A549 (cell line): Measurements from ENCODE around the gene PHPT1. TPM values are rescaled to one million over a fixed set of nuclear protein-coding genes. Genes with fewer than 3 reads are reported as not detected.

Experiments
- ATAC-seq, 2 experiments: fragments of 200-7000 bp in 1 of 2; fragments of >200 bp in 1 of 2; cut with Nextera tagmentation in 1 of 2; cut with Tn5 transposase in 1 of 2; 3 replicates each; pipeline versions ENCODE4 v1.8.0 to v1.9.1; 2018 to 2020; ENCODE audit warnings: mild to moderate bottlenecking in 1 of 2, moderate library complexity in 1 of 2
- CTCF ChIA-PET: fragments of 300-600 bp; sonication (Branson Sonifier 250); formaldehyde crosslinking; extraction: SDS; loops from one replicate; lab custom pipeline; 2021; ENCODE audit warnings: antibody characterized with exemption, inconsistent platforms; lab: Yijun Ruan, JAX
- POLR2A ChIA-PET: fragments of 350-600 bp; formaldehyde crosslinking; extraction: SDS; loops from one replicate; lab custom pipeline; 2021; ENCODE audit warnings: antibody characterized with exemption, inconsistent platforms; lab: Yijun Ruan, JAX
- DNase-seq, 2 experiments: peaks; one replicate each; pipeline versions ENCODE4 v3.0.0 to v3.0.0-alpha.2; 2011 to 2016; ENCODE audit warnings: low read depth in 1 of 2, low spot score in 1 of 2
- FAIRE-seq: peaks from 2 replicates; lab custom pipeline; 2011; peaks lifted over from hg19 to GRCh38; lab: Jason Lieb, UNC
- H3K27ac ChIP-seq, 2 experiments: fragments of >200 bp; sonication (Bioruptor Twin); formaldehyde crosslinking; 3 replicates each; pipeline ENCODE4 v1.5.1; 2016 to 2017
- H3K4me1 ChIP-seq: fragments of >200 bp; sonication (Bioruptor Twin); formaldehyde crosslinking; 3 replicates; pipeline ENCODE4 v1.6.1; 2016
- H3K4me2 ChIP-seq: fragments of >200 bp; sonication (Bioruptor Twin); formaldehyde crosslinking; 3 replicates; pipeline ENCODE4 v1.6.1; 2016
- H3K4me3 ChIP-seq: fragments of >200 bp; sonication (Bioruptor Twin); formaldehyde crosslinking; 3 replicates; pipeline ENCODE4 v1.5.1; 2016
- H3K9me3 ChIP-seq: fragments of >200 bp; sonication (Bioruptor Twin); formaldehyde crosslinking; 3 replicates; pipeline ENCODE4 v1.6.1; 2016
- ATOH8 ChIP-seq: fragments of 250-450 bp; sonication (Bioruptor Pico); IDR thresholded peaks from 2 replicates; pipeline ENCODE4 v1.5.0; 2020; ENCODE audit warnings: low read depth, mild to moderate bottlenecking, moderate library complexity
- BCL3 ChIP-seq: fragments of >200 bp; sonication (Bioruptor Twin); formaldehyde crosslinking; IDR thresholded peaks from 3 replicates; pipeline ENCODE4 v1.6.1; 2016
- CTCF ChIP-seq: fragments of >200 bp; sonication (Bioruptor Twin); formaldehyde crosslinking; IDR thresholded peaks from 3 replicates; pipeline ENCODE4 v1.5.1; 2016
- ELK1 ChIP-seq: fragments of 150-350 bp; IDR thresholded peaks from 2 replicates; pipeline ENCODE4 v1.6.1; 2014; ENCODE audit warnings: low read depth, mild to moderate bottlenecking, low read length
- FOSL2 ChIP-seq, 2 experiments: fragments of 450-650 bp in 1 of 2; fragments of >200 bp in 1 of 2; sonication (Bioruptor Twin) in 1 of 2; formaldehyde crosslinking; IDR thresholded peaks; 2 replicates each; pipeline versions ENCODE4 v1.5.0 to v1.6.1; 2016 to 2020; ENCODE audit warnings: mild to moderate bottlenecking in 1 of 2, moderate library complexity in 1 of 2
- FOXS1 ChIP-seq: fragments of 250-450 bp; sonication (Bioruptor Pico); IDR thresholded peaks from 2 replicates; pipeline ENCODE4 v1.5.0; 2020; ENCODE audit warnings: mild to moderate bottlenecking, moderate library complexity
- GATA3 ChIP-seq: IDR thresholded peaks from 2 replicates; pipeline ENCODE4 v1.6.1; 2012; ENCODE audit warnings: borderline replicate concordance
- HOXB13 ChIP-seq: fragments of 250-450 bp; sonication (Bioruptor Pico); IDR thresholded peaks from 2 replicates; pipeline ENCODE4 v1.5.0; 2020; ENCODE audit warnings: low read depth, mild to moderate bottlenecking, moderate library complexity
- HOXB5 ChIP-seq: fragments of 250-450 bp; sonication (Bioruptor Pico); IDR thresholded peaks from 2 replicates; pipeline ENCODE4 v1.5.0; 2020; ENCODE audit warnings: mild to moderate bottlenecking, moderate library complexity
- PBX3 ChIP-seq: IDR thresholded peaks from 2 replicates; pipeline ENCODE4 v1.6.1; 2012
- RNF2 ChIP-seq: fragments of 200-600 bp; sonication (generic); IDR thresholded peaks from 2 replicates; pipeline ENCODE4 v1.6.1; 2016; ENCODE audit warnings: low read depth, mild to moderate bottlenecking, antibody characterized with exemption, moderate library complexity, borderline replicate concordance
- ZFP36 ChIP-seq: fragments of 450-650 bp; IDR thresholded peaks from 2 replicates; pipeline ENCODE4 v1.6.1; 2014; ENCODE audit warnings: borderline replicate concordance; ENCODE audit not compliant: partially characterized antibody
- ZSCAN20 ChIP-seq: fragments of 250-450 bp; sonication (Bioruptor Pico); IDR thresholded peaks from 2 replicates; pipeline ENCODE4 v1.8.0; 2022; ENCODE audit warnings: mild to moderate bottlenecking, moderate library complexity
- WGBS: methylation state at CpG from one replicate; pipeline ENCODE4 v1.1.6; 2017; ENCODE audit errors: missing lambda C conversion rate; 5-methylcytosine and 5-hydroxymethylcytosine counted together
- polyA plus RNA-seq, 4 experiments: library from polyadenylated mRNA; depleted of rRNA in 3 of 4; stranded (reverse); fragments of >200 nt; fragmentation: RNase III in 1 of 4; extraction: RNeasy Plus Mini Kit Qiagen cat#74134 plus additional on column Dnase treatment in 1 of 4; gene quantifications; 2 replicates in 3 of 4; 3 replicates in 1 of 4; pipeline ENCODE4 v1.2.3, GENCODE V29; 2011 to 2017

Gene PHPT1
- polyA plus RNA-seq, 2 of the 4 experiments (the other 2 are of a cell fraction) = 123 to 234 TPM

GRCh38 chr9:136825295-136826187 lies 23.7 kb upstream of the PHPT1 start (continued):
- no peak for TF ChIP-seq BCL3
- TF ChIP-seq, all 56 proteins: peak for 0

GRCh38 chr9:136826188-136826541 lies 23.0 kb upstream of the PHPT1 start:
- Histone ChIP-seq H3K9me3 (no peaks in the 10 kb centered on the region), H3K27ac (no peak overlapping the region), H3K4me3 (no peak overlapping the region), H3K4me2 (no peak overlapping the region), H3K4me1 (no peaks in the 10 kb centered on the region)
- FAIRE-seq (no peak), DNase-seq (no peak), ATAC-seq (no peak)
- TF ChIP-seq FOXS1 (CRISPR knock-in tag) (no peak), ATOH8 (CRISPR knock-in tag) (no peak), HOXB13 (CRISPR knock-in tag) (no peak), ELK1 (no peak), ZFP36 (no peak), RNF2 (no peak), CTCF (no peak), ZSCAN20 (CRISPR knock-in tag) (no peak), HOXB5 (CRISPR knock-in tag) (no peak), FOSL2 (IDR thresholded peaks at IDR 0.05) (no peak), FOSL2 (CRISPR knock-in tag; IDR thresholded peaks at IDR 0.05) (no peak), PBX3 (no peak), GATA3 (no peak)
- WGBS = 89% methylated on average over 13 of the region's 17 CpGs
- ChIA-PET POLR2A (no interaction called here), CTCF (interaction anchor here (0.5 to 3.0 kb wide), 7 partner anchors 9 to 256 kb away, joined by 3 to 10 read pairs (median 3); partner anchors contain the start of gene AJM1)
